ENCODE measurements around the gene SENP1.

The SENP1 gene

GRCh38 chr12:48033451-48033850 is 72.4 kb downstream of the SENP1 start:
- DNase-seq: no peak

GRCh38 chr12:48032597-48032996 is 73.3 kb downstream of the SENP1 start:
- no peak for DNase-seq

- DNase-seq: no peak
Measured at GRCh38 chr12:48031135-48031960, 74.5 kb downstream of the SENP1 start.

- DNase-seq: no peak
Measured at GRCh38 chr12:48030173-48030650, 75.7 kb downstream of the SENP1 start.

GRCh38 chr12:48029491-48030172 is 76.2 kb downstream of the SENP1 start:
- no peak for DNase-seq

GRCh38 chr12:48028541-48029431 is 77.1 kb downstream of the SENP1 start:
- no peak for DNase-seq

- no peak for DNase-seq
Measured at GRCh38 chr12:48027183-48028002, 78.5 kb downstream of the SENP1 start.

GRCh38 chr12:48026060-48026827 is 79.6 kb downstream of the SENP1 start:
- no peak for DNase-seq

- no peak for DNase-seq
Measured at GRCh38 chr12:48025281-48025680, 80.6 kb downstream of the SENP1 start.

- DNase-seq: no peak
Measured at GRCh38 chr12:48024735-48025134, 81.1 kb downstream of the SENP1 start.

- DNase-seq: no peak
Measured at GRCh38 chr12:48023386-48023785, 82.5 kb downstream of the SENP1 start.

- DNase-seq: no peak
Measured at GRCh38 chr12:48022676-48023385, 83.0 kb downstream of the SENP1 start.

GRCh38 chr12:48022180-48022521 is 83.7 kb downstream of the SENP1 start:
- no peak for DNase-seq

- no peak for DNase-seq
Measured at GRCh38 chr12:48021485-48022179, 84.2 kb downstream of the SENP1 start.

GRCh38 chr12:48019639-48020265 is 86.1 kb downstream of the SENP1 start:
- no peak for DNase-seq

GRCh38 chr12:48018618-48018995 is 87.3 kb downstream of the SENP1 start:
- no peak for DNase-seq

GRCh38 chr12:48017921-48018617 is 87.8 kb downstream of the SENP1 start:
- no peak for DNase-seq

- DNase-seq: no peak
Measured at GRCh38 chr12:48017496-48017895, 88.4 kb downstream of the SENP1 start.

GRCh38 chr12:48016373-48017020 is 89.4 kb downstream of the SENP1 start:
- no peak for DNase-seq
